ENCODE measurements around the gene CLEC20A. TPM values are rescaled to one million over a fixed set of nuclear protein-coding genes. Genes with fewer than 3 reads are reported as not detected.

Gene CLEC20A
- polyA plus RNA-seq, 1 donor (not counting 4 experiments of a cell fraction or from before 2014, with no cell fraction given), result not detected

DNA sequence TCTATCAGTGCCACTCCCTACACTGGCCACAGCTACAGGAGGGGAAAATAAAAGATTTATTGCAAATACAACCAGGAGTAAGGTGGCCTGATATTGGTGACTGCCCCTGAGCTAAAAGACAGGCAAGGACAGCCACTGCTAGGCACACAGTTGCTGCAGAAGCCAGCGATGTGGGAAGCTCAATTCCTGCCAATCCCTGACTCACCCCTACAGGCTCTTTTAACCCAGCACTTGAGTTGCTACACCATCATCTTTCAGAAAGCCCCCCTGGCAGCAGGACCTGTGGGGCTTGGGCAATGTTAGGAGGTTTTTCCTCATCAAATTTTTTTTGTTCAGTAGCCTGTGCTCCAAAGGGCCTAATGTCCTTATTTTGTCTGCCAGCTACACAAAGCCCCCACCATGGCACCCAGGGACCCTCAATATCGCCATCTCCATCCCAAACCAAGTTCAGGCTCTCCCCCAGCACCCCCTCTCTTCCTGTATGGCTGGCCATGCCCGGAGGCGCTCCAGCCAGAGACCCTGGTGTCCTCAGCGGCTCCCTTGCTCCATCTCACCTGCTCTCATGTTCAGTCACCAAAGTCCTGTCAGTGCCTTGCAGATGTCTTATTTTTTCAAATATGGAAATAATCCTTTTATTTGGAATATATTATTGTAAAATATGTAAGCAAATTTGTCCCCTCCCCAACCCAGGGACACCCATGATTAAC is 13.4 kb downstream of the CLEC20A start:
- no peak for FAIRE-seq
- H3K27ac ChIP-seq (ENCODE audit: control insufficient read depth, insufficient read depth, low read length), result no peak overlapping the region
- no peak overlapping the region for H3K4me2 ChIP-seq (ENCODE audit: control insufficient read depth, extremely low read depth, insufficient read depth, low read depth, low read length)
- H4K20me1 ChIP-seq (ENCODE audit: control insufficient read depth, extremely low read depth, insufficient read depth, low read length), result no peaks in the 10 kb centered on the region
- H3K4me1 ChIP-seq (ENCODE audit: control insufficient read depth, extremely low read depth, insufficient read depth, low read length), result no peaks in the 10 kb centered on the region
- dilution Hi-C loops (cut with MboI; ENCODE audit: extremely low pct_ligation_motif_present, low sequenced_read_pairs), result no loop called here
- H2AFZ ChIP-seq (ENCODE audit: control insufficient read depth, low read length), result no peak overlapping the region
- H3K9me3 ChIP-seq (ENCODE audit: control insufficient read depth, low read depth, low read length), result no peaks in the 10 kb centered on the region
- H3K36me3 ChIP-seq (ENCODE audit: control insufficient read depth in 2 of 2, extremely low read depth in 1 of 2, insufficient read depth in 2 of 2, low read length in 2 of 2), result peaks cover 0 to 4% of the 10 kb centered on the region in 2 experiments
- H3K27me3 ChIP-seq (ENCODE audit: control insufficient read depth, extremely low read depth, insufficient read depth, low read length), result no peaks in the 10 kb centered on the region
- H3K4me3 ChIP-seq (ENCODE audit: control insufficient read depth in 2 of 3, extremely low read depth in 1 of 3, insufficient read depth in 2 of 3, low read depth in 1 of 3, low read length in 3 of 3), result no peak overlapping the region
- no peak for DNase-seq (ENCODE audit: low read depth, low spot score)
- H3K9ac ChIP-seq (ENCODE audit: control insufficient read depth, extremely low read depth, insufficient read depth, low read length), result no peak overlapping the region
- peaks cover 2% of the 10 kb centered on the region for H3K9me1 ChIP-seq (ENCODE audit: control insufficient read depth, extremely low read depth, insufficient read depth, low read length)
- TF ChIP-seq, protein P1, sequence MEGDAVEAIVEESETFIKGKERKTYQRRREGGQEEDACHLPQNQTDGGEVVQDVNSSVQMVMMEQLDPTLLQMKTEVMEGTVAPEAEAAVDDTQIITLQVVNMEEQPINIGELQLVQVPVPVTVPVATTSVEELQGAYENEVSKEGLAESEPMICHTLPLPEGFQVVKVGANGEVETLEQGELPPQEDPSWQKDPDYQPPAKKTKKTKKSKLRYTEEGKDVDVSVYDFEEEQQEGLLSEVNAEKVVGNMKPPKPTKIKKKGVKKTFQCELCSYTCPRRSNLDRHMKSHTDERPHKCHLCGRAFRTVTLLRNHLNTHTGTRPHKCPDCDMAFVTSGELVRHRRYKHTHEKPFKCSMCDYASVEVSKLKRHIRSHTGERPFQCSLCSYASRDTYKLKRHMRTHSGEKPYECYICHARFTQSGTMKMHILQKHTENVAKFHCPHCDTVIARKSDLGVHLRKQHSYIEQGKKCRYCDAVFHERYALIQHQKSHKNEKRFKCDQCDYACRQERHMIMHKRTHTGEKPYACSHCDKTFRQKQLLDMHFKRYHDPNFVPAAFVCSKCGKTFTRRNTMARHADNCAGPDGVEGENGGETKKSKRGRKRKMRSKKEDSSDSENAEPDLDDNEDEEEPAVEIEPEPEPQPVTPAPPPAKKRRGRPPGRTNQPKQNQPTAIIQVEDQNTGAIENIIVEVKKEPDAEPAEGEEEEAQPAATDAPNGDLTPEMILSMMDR (optimal IDR thresholded peaks at IDR 0.05 in 1 of 3, IDR thresholded peaks at IDR 0.05 in 1 of 3, conservative IDR thresholded peaks at IDR 0.05 in 1 of 3; ENCODE audit: extremely low read depth in 1 of 3, insufficient read depth in 2 of 3, low read length in 3 of 3), result no peak
- no peak for TF ChIP-seq EZH2 (IDR thresholded peaks at IDR 0.05; ENCODE audit: low read length)
- H3K79me2 ChIP-seq (ENCODE audit: control insufficient read depth, insufficient read depth, low read length), result no peaks in the 10 kb centered on the region

DNA sequence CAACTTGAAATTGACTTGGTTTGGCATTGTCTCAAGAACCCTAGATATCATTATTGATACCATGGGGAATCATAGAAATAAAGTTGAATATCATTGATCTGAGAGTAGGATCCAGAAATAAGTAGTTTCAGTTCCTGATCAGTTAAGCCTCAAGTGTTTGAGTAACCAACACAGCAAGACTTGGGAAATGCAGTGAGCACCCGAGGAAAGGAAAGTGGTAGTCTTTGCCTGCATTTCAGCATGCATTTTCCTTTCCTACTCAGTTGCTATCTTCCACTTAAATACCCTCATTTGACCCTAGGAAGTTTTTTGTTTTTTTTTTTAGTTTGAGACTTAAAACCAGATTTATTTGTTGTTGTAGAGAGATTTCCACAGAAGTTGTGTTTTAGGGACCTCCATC is 18.9 kb downstream of the CLEC20A start:
- FAIRE-seq, result no peak
- no peaks in the 10 kb centered on the region for H3K27me3 ChIP-seq (ENCODE audit: control insufficient read depth, extremely low read depth, insufficient read depth, low read length)
- H3K27ac ChIP-seq (ENCODE audit: control insufficient read depth, insufficient read depth, low read length), result no peak overlapping the region
- no peaks in the 10 kb centered on the region for H3K79me2 ChIP-seq (ENCODE audit: control insufficient read depth, insufficient read depth, low read length)
- H4K20me1 ChIP-seq (ENCODE audit: control insufficient read depth, extremely low read depth, insufficient read depth, low read length), result no peaks in the 10 kb centered on the region
- H3K9ac ChIP-seq (ENCODE audit: control insufficient read depth, extremely low read depth, insufficient read depth, low read length), result no peak overlapping the region
- dilution Hi-C loops (cut with MboI; ENCODE audit: extremely low pct_ligation_motif_present, low sequenced_read_pairs), result no loop called here
- H3K4me1 ChIP-seq (ENCODE audit: control insufficient read depth, extremely low read depth, insufficient read depth, low read length), result no peaks in the 10 kb centered on the region
- H3K36me3 ChIP-seq (ENCODE audit: control insufficient read depth in 2 of 2, extremely low read depth in 1 of 2, insufficient read depth in 2 of 2, low read length in 2 of 2), result peaks cover 5 to 13% of the 10 kb centered on the region in 2 experiments
- DNase-seq (ENCODE audit: low read depth, low spot score), result no peak
- no peak overlapping the region for H2AFZ ChIP-seq (ENCODE audit: control insufficient read depth, low read length)
- TF ChIP-seq EZH2 (IDR thresholded peaks at IDR 0.05; ENCODE audit: low read length), result no peak
- TF ChIP-seq, protein P1 (optimal IDR thresholded peaks at IDR 0.05 in 1 of 3, IDR thresholded peaks at IDR 0.05 in 1 of 3, conservative IDR thresholded peaks at IDR 0.05 in 1 of 3; ENCODE audit: extremely low read depth in 1 of 3, insufficient read depth in 2 of 3, low read length in 3 of 3), result no peak
- no peak overlapping the region for H3K4me2 ChIP-seq (ENCODE audit: control insufficient read depth, extremely low read depth, insufficient read depth, low read depth, low read length)
- H3K9me1 ChIP-seq (ENCODE audit: control insufficient read depth, extremely low read depth, insufficient read depth, low read length), result no peaks in the 10 kb centered on the region
- no peak overlapping the region for H3K4me3 ChIP-seq (ENCODE audit: control insufficient read depth in 2 of 3, extremely low read depth in 1 of 3, insufficient read depth in 2 of 3, low read depth in 1 of 3, low read length in 3 of 3)
- no peaks in the 10 kb centered on the region for H3K9me3 ChIP-seq (ENCODE audit: control insufficient read depth, low read depth, low read length)

All from keratinocyte (primary cell).